H1 (cell line): ENCODE data around the gene OR5H15.
A peak's percentile ranks its signal among the peaks of the same experiment; 100 is the strongest.
"Not testable (repeated sequence)": the region's sequence is repeated elsewhere in the genome, so short reads cannot be mapped to it uniquely, and the experiment has no call there.

Experiments
- CTCF ChIP-seq, 3 experiments: IDR thresholded peaks; 1 replicate in 2 of 3; 2 replicates in 1 of 3; pipeline versions ENCODE4 v1.5.1 to v1.6.1; 2011; ENCODE audit warnings: low read length in 3 of 3, mild to moderate bottlenecking in 3 of 3, inconsistent platforms in 2 of 3, low read depth in 1 of 3, moderate library complexity in 1 of 3; ENCODE audit not compliant: insufficient read depth in 1 of 3; ENCODE audit errors: control extremely low read depth in 1 of 3
- JUN ChIP-seq: IDR thresholded peaks from 2 replicates; pipeline ENCODE4 v1.6.1; 2011; ENCODE audit warnings: low read depth, mild to moderate bottlenecking, improper control_type of control experiment, low read length
- JUND ChIP-seq: IDR thresholded peaks from 2 replicates; pipeline ENCODE4 v1.6.1; 2011; ENCODE audit warnings: mild to moderate bottlenecking, improper control_type of control experiment, low read length
- NRF1 ChIP-seq: IDR thresholded peaks from 2 replicates; pipeline ENCODE4 v1.6.1; 2011; ENCODE audit warnings: mild to moderate bottlenecking, low read depth, low read length, improper control_type of control experiment
- RBBP5 ChIP-seq: IDR thresholded peaks from 2 replicates; pipeline ENCODE4 v1.7.1; 2012; ENCODE audit warnings: low read depth, mild to moderate bottlenecking, inconsistent platforms, low read length, moderate library complexity, borderline replicate concordance
- SIN3A ChIP-seq, 2 experiments: IDR thresholded peaks in 1 of 2; conservative IDR thresholded peaks in 1 of 2; 2 replicates each; pipeline ENCODE4 v1.6.1; 2011 to 2012; ENCODE audit warnings: low read length in 2 of 2, improper control_type of control experiment in 1 of 2, low read depth in 1 of 2, mild to moderate bottlenecking in 1 of 2

GRCh38 chr3:98196293-98196692 lies 29.8 kb downstream of the OR5H15 start:
- TF ChIP-seq SIN3A (conservative IDR thresholded peaks at IDR 0.05 in 1 of 2, IDR thresholded peaks at IDR 0.05 in 1 of 2; ENCODE audit: low read depth in 1 of 2, low read length in 2 of 2); CTCF (IDR thresholded peaks at IDR 0.05; ENCODE audit: control extremely low read depth in 1 of 3, insufficient read depth in 1 of 3, low read depth in 1 of 3, low read length in 3 of 3); JUN; RBBP5; NRF1: not testable (repeated sequence)
- peak; percentile 60; the same call in 1 of the 2 replicates for TF ChIP-seq JUND
